Hematopoietic multipotent progenitor cell treated with erythropoietin and hydrocortisone succinate and interleukin-3 and kit ligand, for 8 days (in vitro differentiated cells): ENCODE data around the gene INCA1.

Experiments
- DNase-seq: peaks from one replicate; pipeline ENCODE4 v3.0.0-alpha.2; 2015

INCA1 gene

GRCh38 chr17:5003214-5003867, 6.0 kb upstream of the INCA1 start:
- no peak for DNase-seq

- DNase-seq = no peak
These were observed 4.9 kb upstream of the INCA1 start for GRCh38 chr17:5002121-5002788.

GRCh38 chr17:5000237-5000639, 2.9 kb upstream of the INCA1 start:
- DNase-seq = no peak

- DNase-seq = no peak
These were observed 2.2 kb upstream of the INCA1 start for GRCh38 chr17:4999430-5000093.

GRCh38 chr17:4998732-4999429, 1.6 kb upstream of the INCA1 start:
- DNase-seq = no peak

GRCh38 chr17:4998027-4998731, 857 bp upstream of the INCA1 start:
- DNase-seq = peak; percentile 10

- DNase-seq = no peak
These were observed 3.2 kb downstream of the INCA1 start for GRCh38 chr17:4994081-4994595.

GRCh38 chr17:4987767-4988567, 9.4 kb downstream of the INCA1 start:
- no peak for DNase-seq

GRCh38 chr17:4986951-4987766, 10.2 kb downstream of the INCA1 start, which contains the start of gene CAMTA2:
CAMTA2 (minus strand) TSS chr17:4987675; CDS start chr17:4986222, 1,453 bp downstream.
- peak; percentile 82 for DNase-seq

- no peak for DNase-seq
These were observed 10.9 kb downstream of the INCA1 start for GRCh38 chr17:4986403-4986802.

GRCh38 chr17:4982305-4982704, 15.0 kb downstream of the INCA1 start:
- no peak for DNase-seq

- DNase-seq = peak; percentile 64
These were observed 16.6 kb downstream of the INCA1 start for GRCh38 chr17:4980644-4981216.

- no peak for DNase-seq
These were observed 18.6 kb downstream of the INCA1 start for GRCh38 chr17:4978726-4979125.

- DNase-seq = no peak
These were observed 23.1 kb downstream of the INCA1 start for GRCh38 chr17:4974115-4974670.

- no peak for DNase-seq
These were observed 23.8 kb downstream of the INCA1 start for GRCh38 chr17:4973256-4974114.

- DNase-seq = no peak
These were observed 24.6 kb downstream of the INCA1 start for GRCh38 chr17:4972752-4973151.

- no peak for DNase-seq
These were observed 25.0 kb downstream of the INCA1 start for GRCh38 chr17:4972322-4972721.

GRCh38 chr17:4971826-4972225, 25.5 kb downstream of the INCA1 start:
- DNase-seq = no peak

- no peak for DNase-seq
These were observed 27.0 kb downstream of the INCA1 start for GRCh38 chr17:4970273-4970672.
